K562 (cell line): Measurements from ENCODE around the gene SOX6. TPM values are rescaled to one million over a fixed set of nuclear protein-coding genes. Genes with fewer than 3 reads are reported as not detected.

ENCODE experiments used
- CBFB ChIP-seq: sonication (generic); formaldehyde crosslinking; IDR thresholded peaks from 2 replicates; pipeline ENCODE4 v1.4.0; 2020; ENCODE audit warnings: mild to moderate bottlenecking, missing genetic modification reagents
- CGGBP1 ChIP-seq: fragments of 250-450 bp; sonication (Bioruptor Pico); IDR thresholded peaks from 2 replicates; pipeline ENCODE4 v1.9.0; 2021; ENCODE audit warnings: mild to moderate bottlenecking
- DPF2 ChIP-seq: fragments of 450-650 bp; IDR thresholded peaks from 2 replicates; pipeline ENCODE4 v1.6.1; 2016
- FIP1L1 ChIP-seq: fragments of 200-400 bp; formaldehyde crosslinking; IDR thresholded peaks from 2 replicates; pipeline ENCODE4 v1.6.1; 2018; ENCODE audit warnings: mild to moderate bottlenecking, low read depth, low read length; ENCODE audit not compliant: poor library complexity, severe bottlenecking
- GTF2E2 ChIP-seq: fragments of 200-800 bp; sonication (Bioruptor generic); IDR thresholded peaks from 2 replicates; pipeline ENCODE4 v1.6.1; 2016; ENCODE audit warnings: missing genetic modification characterization, missing compliant biosample characterization
- JUND ChIP-seq, 2 experiments: IDR thresholded peaks; 2 replicates in 1 of 2; 3 replicates in 1 of 2; pipeline ENCODE4 v1.6.1; 2011; ENCODE audit warnings: borderline replicate concordance in 2 of 2, low read depth in 2 of 2, low read length in 2 of 2, improper control_type of control experiment in 1 of 2, missing biosample characterization in 1 of 2, missing genetic modification characterization in 1 of 2, missing genetic modification reagents in 1 of 2
- KLF16 ChIP-seq: IDR thresholded peaks from 2 replicates; pipeline ENCODE4 v1.6.1; 2016; ENCODE audit warnings: antibody characterized with exemption
- MEIS2 ChIP-seq: fragments of 450-650 bp; IDR thresholded peaks from 2 replicates; pipeline ENCODE4 v1.6.1; 2014; ENCODE audit warnings: mild to moderate bottlenecking; ENCODE audit not compliant: partially characterized antibody
- NCOA4 ChIP-seq: fragments of 450-650 bp; IDR thresholded peaks from 2 replicates; pipeline ENCODE4 v1.6.1; 2018; ENCODE audit warnings: mild to moderate bottlenecking; ENCODE audit not compliant: partially characterized antibody
- NFIC ChIP-seq: fragments of 450-650 bp; IDR thresholded peaks from 2 replicates; pipeline ENCODE4 v1.6.1; 2017; ENCODE audit warnings: mild to moderate bottlenecking, inconsistent platforms
- POU5F1 ChIP-seq: fragments of 150-350 bp; IDR thresholded peaks from 2 replicates; pipeline ENCODE4 v1.6.1; 2014; ENCODE audit warnings: borderline replicate concordance, low read length, low read depth, mild to moderate bottlenecking; ENCODE audit not compliant: partially characterized antibody
- SMARCC2 ChIP-seq: fragments of 450-650 bp; IDR thresholded peaks from 2 replicates; pipeline ENCODE4 v1.6.1; 2017; ENCODE audit warnings: antibody characterized with exemption, moderate library complexity, mild to moderate bottlenecking, low read depth
- SNRNP70 ChIP-seq: fragments of 200-400 bp; formaldehyde crosslinking; optimal IDR thresholded peaks from 2 replicates; pipeline ENCODE3; 2017; ENCODE audit warnings: low read depth, low read length
- SREBF1 ChIP-seq: fragments of 150-350 bp; IDR thresholded peaks from 2 replicates; pipeline ENCODE4 v1.6.1; 2014; ENCODE audit warnings: antibody characterized with exemption, low read depth, low read length, borderline replicate concordance
- TFAP4 ChIP-seq: sonication (generic); formaldehyde crosslinking; IDR thresholded peaks from 2 replicates; pipeline ENCODE4 v1.8.0; 2022; ENCODE audit warnings: missing genetic modification reagents, mild to moderate bottlenecking, moderate library complexity, borderline replicate concordance
- ZBTB7A ChIP-seq: IDR thresholded peaks from 2 replicates; pipeline ENCODE4 v1.6.1; 2011; ENCODE audit warnings: low read depth, mild to moderate bottlenecking, low read length, moderate library complexity, borderline replicate concordance; ENCODE audit not compliant: control insufficient read depth
- ZC3H11A ChIP-seq: IDR thresholded peaks from 2 replicates; pipeline ENCODE4 v1.6.1; 2012; ENCODE audit warnings: low read depth, low read length, improper control_type of control experiment
- ZFX ChIP-seq: sonication (generic); formaldehyde crosslinking; IDR thresholded peaks from 2 replicates; pipeline ENCODE4 v1.8.0; 2022; ENCODE audit warnings: mild to moderate bottlenecking, missing genetic modification reagents, moderate library complexity
- ZNF316 ChIP-seq: fragments of 450-650 bp; IDR thresholded peaks from 2 replicates; pipeline ENCODE4 v1.6.1; 2016
- ZNF584 ChIP-seq: fragments of 200-800 bp; sonication (Bioruptor generic); IDR thresholded peaks from 2 replicates; pipeline ENCODE4 v1.6.1; 2016; ENCODE audit warnings: low read depth, mild to moderate bottlenecking, missing genetic modification characterization, missing compliant biosample characterization
- ZNF75A ChIP-seq: fragments of 450-650 bp; formaldehyde crosslinking; IDR thresholded peaks from 2 replicates; pipeline ENCODE4 v1.4.0; 2020; ENCODE audit warnings: mild to moderate bottlenecking
- polyA plus RNA-seq, 8 experiments: library from polyadenylated mRNA; depleted of rRNA in 4 of 8; stranded (reverse) in 5 of 8; unstranded in 3 of 8; fragments of >200 nt; fragmentation: Nextera tagmentation in 2 of 8; fragmentation: Illumina TruSeq in 1 of 8; extraction: Ambion mirVana in 2 of 8; extraction: Trizol in 1 of 8; gene quantifications; 2 replicates each; pipeline versions ENCODE4 v1.2.1 to v1.2.3, GENCODE V29; 2011 to 2014; ENCODE audit warnings: inconsistent platforms in 1 of 8, missing spikeins in 1 of 8
- total RNA-seq, 7 experiments: library from RNA; depleted of rRNA in 6 of 7; stranded (reverse); fragments of >200 nt in 6 of 7; fragmentation: Illumina TruSeq in 2 of 7; extraction: Trizol in 2 of 7; gene quantifications; 2 replicates each; pipeline versions ENCODE4 v1.2.1 to v1.2.3, GENCODE V29; 2011 to 2021; ENCODE audit warnings: low replicate concordance in 1 of 7
- TF ChIP-seq, protein P1 (sequence below): fragments of 450-650 bp; IDR thresholded peaks from 2 replicates; pipeline ENCODE4 v1.7.0; 2016; ENCODE audit warnings: borderline replicate concordance
- TF ChIP-seq, protein P2 (sequence below): sonication (generic); IDR thresholded peaks from 2 replicates; pipeline ENCODE4 v1.6.1; 2016

The SOX6 gene
- total and polyA plus RNA-seq, 9 of the 15 experiments (the other 6 are each of a cell fraction or from before 2014, with no cell fraction given), result 0.89 to 8.7 (median 5.7) TPM

- TF ChIP-seq, protein P1, sequence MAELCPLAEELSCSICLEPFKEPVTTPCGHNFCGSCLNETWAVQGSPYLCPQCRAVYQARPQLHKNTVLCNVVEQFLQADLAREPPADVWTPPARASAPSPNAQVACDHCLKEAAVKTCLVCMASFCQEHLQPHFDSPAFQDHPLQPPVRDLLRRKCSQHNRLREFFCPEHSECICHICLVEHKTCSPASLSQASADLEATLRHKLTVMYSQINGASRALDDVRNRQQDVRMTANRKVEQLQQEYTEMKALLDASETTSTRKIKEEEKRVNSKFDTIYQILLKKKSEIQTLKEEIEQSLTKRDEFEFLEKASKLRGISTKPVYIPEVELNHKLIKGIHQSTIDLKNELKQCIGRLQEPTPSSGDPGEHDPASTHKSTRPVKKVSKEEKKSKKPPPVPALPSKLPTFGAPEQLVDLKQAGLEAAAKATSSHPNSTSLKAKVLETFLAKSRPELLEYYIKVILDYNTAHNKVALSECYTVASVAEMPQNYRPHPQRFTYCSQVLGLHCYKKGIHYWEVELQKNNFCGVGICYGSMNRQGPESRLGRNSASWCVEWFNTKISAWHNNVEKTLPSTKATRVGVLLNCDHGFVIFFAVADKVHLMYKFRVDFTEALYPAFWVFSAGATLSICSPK, result no peak
- TF ChIP-seq ZBTB7A (no peak), POU5F1 (no peak), NCOA4 (no peak), GTF2E2 (tag) (peak; percentile 29; the same call in 1 of the 2 replicates), TFAP4 (peak; percentile 61), SNRNP70 (no peak), ZC3H11A (no peak), CBFB (no peak), DPF2 (peak; percentile 87), JUND (IDR thresholded peaks at IDR 0.05; ENCODE audit: borderline replicate concordance, low read depth, low read length) (peak; percentile 87), JUND (tag; IDR thresholded peaks at IDR 0.05; ENCODE audit: borderline replicate concordance, low read depth, low read length) (peak; percentile 82; the same call in 1 of the 3 replicates), SREBF1 (no peak), ZNF584 (CRISPR knock-in tag) (0 out of 2 replicates have a peak, but pooled peaks have one; percentile 27), MEIS2 (no peak), ZNF75A (CRISPR knock-in tag) (no peak), NFIC (no peak), FIP1L1 (no peak), KLF16 (no peak), ZNF316 (peak; percentile 96), ZFX (CRISPR knock-in tag) (peak; percentile 55), SMARCC2 (peak; percentile 67; the same call in 1 of the 2 replicates), CGGBP1 (0 out of 2 replicates have a peak, but pooled peaks have one; percentile 51)
- TF ChIP-seq, protein P2, sequence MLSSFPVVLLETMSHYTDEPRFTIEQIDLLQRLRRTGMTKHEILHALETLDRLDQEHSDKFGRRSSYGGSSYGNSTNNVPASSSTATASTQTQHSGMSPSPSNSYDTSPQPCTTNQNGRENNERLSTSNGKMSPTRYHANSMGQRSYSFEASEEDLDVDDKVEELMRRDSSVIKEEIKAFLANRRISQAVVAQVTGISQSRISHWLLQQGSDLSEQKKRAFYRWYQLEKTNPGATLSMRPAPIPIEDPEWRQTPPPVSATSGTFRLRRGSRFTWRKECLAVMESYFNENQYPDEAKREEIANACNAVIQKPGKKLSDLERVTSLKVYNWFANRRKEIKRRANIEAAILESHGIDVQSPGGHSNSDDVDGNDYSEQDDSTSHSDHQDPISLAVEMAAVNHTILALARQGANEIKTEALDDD, result 0 out of 2 replicates have a peak, but pooled peaks have one; percentile 24
Measured at GRCh38 chr11:15969281-15969680, 387.1 kb downstream of the SOX6 start (continued).
